Lung (tissue), 12 donors: ENCODE data around the gene TAF4. TPM values are rescaled to one million over a fixed set of nuclear protein-coding genes. Genes with fewer than 3 reads are reported as not detected.

Experiments
- ATAC-seq: fragments of 200-7000 bp; cut with Tn5 transposase; one replicate; pipeline ENCODE4 v1.9.1; 2020; ENCODE audit warnings: moderate number of reproducible peaks; ENCODE audit not compliant: insufficient read depth, low FRiP score
- DNase-seq, 3 donors: peaks; one replicate each; pipeline ENCODE4 v3.0.0-alpha.2; 2013 to 2017
- H3K27ac ChIP-seq, 2 donors: one replicate each; pipeline ENCODE4 v1.5.1; 2013; ENCODE audit warnings: mild to moderate bottlenecking in 2 of 2, moderate library complexity in 2 of 2, control low read depth in 1 of 2, inconsistent platforms in 1 of 2, low read depth in 1 of 2, low read length in 1 of 2
- H3K27me3 ChIP-seq, 3 donors: one replicate each; pipeline ENCODE4 v1.5.1; 2013; ENCODE audit warnings: low read length in 2 of 3; ENCODE audit not compliant: control insufficient read depth in 3 of 3, insufficient read depth in 3 of 3
- H3K36me3 ChIP-seq, 4 donors: one replicate each; pipeline ENCODE4 v1.5.1; 2013; ENCODE audit warnings: low read length in 4 of 4, mild to moderate bottlenecking in 1 of 4, moderate library complexity in 1 of 4; ENCODE audit not compliant: control insufficient read depth in 4 of 4, insufficient read depth in 4 of 4
- H3K4me1 ChIP-seq, 5 donors: one replicate each; pipeline ENCODE4 v1.5.1; 2013; ENCODE audit warnings: low read length in 5 of 5, mild to moderate bottlenecking in 2 of 5, moderate library complexity in 1 of 5; ENCODE audit not compliant: control insufficient read depth in 5 of 5, insufficient read depth in 5 of 5
- H3K4me3 ChIP-seq: one replicate; pipeline ENCODE4 v1.5.1; 2013; ENCODE audit warnings: mild to moderate bottlenecking, control low read depth, moderate library complexity
- H3K9ac ChIP-seq, 2 donors: one replicate each; pipeline ENCODE4 v1.5.1; 2013; ENCODE audit warnings: low read length in 2 of 2, control low read depth in 1 of 2; ENCODE audit not compliant: insufficient read depth in 1 of 2
- H3K9me3 ChIP-seq, 4 donors: one replicate each; pipeline ENCODE4 v1.5.1; 2013; ENCODE audit warnings: low read length in 3 of 4, mild to moderate bottlenecking in 1 of 4, moderate library complexity in 1 of 4; ENCODE audit not compliant: control insufficient read depth in 4 of 4, insufficient read depth in 3 of 4
- WGBS, 2 donors: extraction: QIAGEN DNeasy Blood & Tissue Kit; methylation state at CpG; one replicate each; pipeline ENCODE4 v1.1.7; 2013; 5-methylcytosine and 5-hydroxymethylcytosine counted together
- polyA plus RNA-seq, 2 donors: library from polyadenylated mRNA; stranded (reverse); fragments of 200-250 nt; gene quantifications; one replicate each; pipeline ENCODE4 v1.2.1, GENCODE V29; 2013
- total RNA-seq, 2 donors: library from RNA; depleted of rRNA in 1 of 2; stranded (reverse); fragments of >200 nt in 1 of 2; gene quantifications; one replicate each; pipeline ENCODE4 v1.2.1, GENCODE V29; 2014 to 2021
- TF ChIP-seq, protein P1 (sequence below): IDR thresholded peaks from 2 replicates; pipeline ENCODE4 v1.5.1; 2012; ENCODE audit warnings: mild to moderate bottlenecking; ENCODE audit errors: control extremely low read depth, extremely low read depth
- donor health status: control.
- donor health status: control.
- donor health status: Bipolar disorder and iron deficiency.
- donor health status: healthy.
- donor health status: DM: yes; HTN: yes; CAD: no.

TAF4 gene
- total and polyA plus RNA-seq, 4 donors: 5.4 to 20.3 (median 10.9) TPM

DNA sequence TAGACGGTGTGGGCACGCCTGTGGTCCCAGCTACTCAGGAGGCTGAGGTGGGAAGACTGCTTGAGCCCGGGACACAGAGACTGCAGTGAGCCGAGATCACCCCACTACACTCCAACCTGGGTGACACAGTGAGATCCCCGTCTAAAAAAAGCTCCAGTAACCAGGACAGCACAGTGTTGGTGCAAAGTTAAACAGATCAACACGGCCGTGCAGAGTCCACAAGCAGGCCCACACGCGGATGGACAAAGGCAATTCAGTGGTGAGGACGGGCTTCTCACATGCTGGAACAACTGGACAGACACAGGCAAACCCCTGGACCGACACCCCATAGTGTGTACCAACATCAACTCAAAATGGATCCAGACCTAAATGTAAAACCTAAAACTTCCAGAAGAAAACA, 41.7 kb downstream of the TAF4 start:
- H3K27ac ChIP-seq: no peak overlapping the region
- H3K9me3 ChIP-seq: no peaks in the 10 kb centered on the region
- TF ChIP-seq, protein P1, sequence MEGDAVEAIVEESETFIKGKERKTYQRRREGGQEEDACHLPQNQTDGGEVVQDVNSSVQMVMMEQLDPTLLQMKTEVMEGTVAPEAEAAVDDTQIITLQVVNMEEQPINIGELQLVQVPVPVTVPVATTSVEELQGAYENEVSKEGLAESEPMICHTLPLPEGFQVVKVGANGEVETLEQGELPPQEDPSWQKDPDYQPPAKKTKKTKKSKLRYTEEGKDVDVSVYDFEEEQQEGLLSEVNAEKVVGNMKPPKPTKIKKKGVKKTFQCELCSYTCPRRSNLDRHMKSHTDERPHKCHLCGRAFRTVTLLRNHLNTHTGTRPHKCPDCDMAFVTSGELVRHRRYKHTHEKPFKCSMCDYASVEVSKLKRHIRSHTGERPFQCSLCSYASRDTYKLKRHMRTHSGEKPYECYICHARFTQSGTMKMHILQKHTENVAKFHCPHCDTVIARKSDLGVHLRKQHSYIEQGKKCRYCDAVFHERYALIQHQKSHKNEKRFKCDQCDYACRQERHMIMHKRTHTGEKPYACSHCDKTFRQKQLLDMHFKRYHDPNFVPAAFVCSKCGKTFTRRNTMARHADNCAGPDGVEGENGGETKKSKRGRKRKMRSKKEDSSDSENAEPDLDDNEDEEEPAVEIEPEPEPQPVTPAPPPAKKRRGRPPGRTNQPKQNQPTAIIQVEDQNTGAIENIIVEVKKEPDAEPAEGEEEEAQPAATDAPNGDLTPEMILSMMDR: no peak
- H3K4me3 ChIP-seq: no peak overlapping the region
- no peaks in the 10 kb centered on the region for H3K27me3 ChIP-seq
- H3K4me1 ChIP-seq: peaks cover 7 to 20% (median 15%) of the 10 kb centered on the region in 5 donors
- H3K36me3 ChIP-seq: no peaks in the 10 kb centered on the region
- no peak overlapping the region for H3K9ac ChIP-seq
- WGBS, 2 donors: 95 to 97% methylated on average over 11 of the region's 11 CpGs
- ATAC-seq (no peak), DNase-seq (no peak)

DNA sequence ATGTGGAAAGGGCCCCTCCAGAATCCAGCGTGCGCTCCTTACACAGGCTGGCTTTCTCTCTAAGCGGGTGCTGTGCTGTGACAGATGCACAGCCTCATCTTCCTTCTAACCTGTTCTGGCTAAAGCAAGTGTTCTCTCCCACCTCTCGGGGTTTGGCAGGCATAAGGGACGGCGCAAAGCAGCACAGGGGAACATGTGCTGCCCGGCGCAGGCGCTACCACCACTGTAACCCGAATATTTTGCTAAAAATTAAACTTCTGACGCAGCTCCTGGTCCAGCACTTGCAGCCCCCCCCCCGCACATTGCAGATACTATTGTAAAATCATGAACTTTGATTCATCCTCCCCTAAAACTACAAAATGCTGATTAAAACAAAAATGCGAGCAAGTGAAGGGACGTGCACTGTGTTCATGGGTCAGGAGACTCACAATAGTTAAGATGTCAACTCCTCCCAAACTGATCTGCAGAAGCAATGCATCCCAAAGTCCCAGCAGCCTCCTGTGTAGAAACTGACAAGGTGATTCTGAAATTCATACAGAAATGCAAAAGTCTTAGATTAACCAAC, 43.0 kb downstream of the TAF4 start:
- no peaks in the 10 kb centered on the region for H3K36me3 ChIP-seq
- no peak for DNase-seq
- WGBS, 2 donors: 97% methylated on average over 14 of the region's 14 CpGs
- H3K9ac ChIP-seq: no peak overlapping the region
- H3K4me3 ChIP-seq: no peak overlapping the region
- H3K4me1 ChIP-seq: peaks cover 7 to 20% (median 15%) of the 10 kb centered on the region in 5 donors
- TF ChIP-seq, protein P1: no peak
- no peak overlapping the region for H3K27ac ChIP-seq
- no peaks in the 10 kb centered on the region for H3K27me3 ChIP-seq
- H3K9me3 ChIP-seq: no peaks in the 10 kb centered on the region
- no peak for ATAC-seq

DNA sequence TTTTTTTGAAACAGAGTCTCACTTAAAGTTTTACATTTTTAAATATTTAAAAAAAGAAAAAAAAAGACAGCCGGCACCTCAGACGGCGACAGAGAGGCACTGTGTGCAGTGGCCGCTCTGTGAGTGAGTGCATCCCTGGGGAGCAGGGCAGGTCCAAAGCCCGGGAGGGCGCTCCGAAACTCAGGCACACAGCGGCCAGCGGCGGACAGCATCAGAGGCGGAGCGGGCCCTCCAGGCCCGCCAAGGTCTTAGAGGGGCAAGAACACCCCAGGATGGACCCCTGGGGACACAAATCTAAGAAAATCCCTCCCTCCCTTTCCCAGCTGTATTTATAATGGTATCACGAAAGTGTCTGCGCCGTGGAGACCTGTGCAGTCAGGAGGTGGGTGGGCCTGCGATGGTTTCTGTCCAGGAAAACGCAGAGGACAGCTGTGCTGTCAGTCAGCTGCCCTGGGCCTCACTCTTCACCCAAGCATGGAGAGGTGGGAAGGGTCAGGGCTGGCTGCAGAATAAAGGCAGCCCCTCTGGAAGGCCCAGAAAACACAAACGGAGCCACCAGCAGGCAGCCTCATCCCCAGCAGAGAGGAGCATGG, 43.8 kb downstream of the TAF4 start:
- no peak overlapping the region for H3K9ac ChIP-seq
- 88 to 93% methylated on average over 19 of the region's 19 CpGs for WGBS, 2 donors

More for the DNA sequence above, 43.8 kb downstream of the TAF4 start:
- no peaks in the 10 kb centered on the region for H3K9me3 ChIP-seq
- H3K4me3 ChIP-seq: no peak overlapping the region
- TF ChIP-seq, protein P1: no peak
- no peak for ATAC-seq
- DNase-seq: no peak
- H3K27ac ChIP-seq: no peak overlapping the region
- H3K4me1 ChIP-seq: peaks cover 7 to 20% (median 15%) of the 10 kb centered on the region in 5 donors
- H3K27me3 ChIP-seq: no peaks in the 10 kb centered on the region
- no peaks in the 10 kb centered on the region for H3K36me3 ChIP-seq
